Fibroblast of lung (primary cell): ENCODE measurements around the gene ZC3H12A. TPM values are rescaled to one million over a fixed set of nuclear protein-coding genes. Genes with fewer than 3 reads are reported as not detected.

Experiments used
- DNase-seq, 2 donors: peaks; one replicate each; pipeline versions ENCODE4 v3.0.0 to v3.0.0-alpha.2; 2010; ENCODE audit warnings: low read depth in 2 of 2
- H2AFZ ChIP-seq: 2 replicates; pipeline ENCODE4 v1.5.1; 2012; ENCODE audit warnings: low read length, control low read depth, inconsistent platforms
- H3K27ac ChIP-seq: 2 replicates; pipeline ENCODE4 v1.5.1; 2011; ENCODE audit warnings: low read length, control low read depth; ENCODE audit not compliant: insufficient read depth
- H3K27me3 ChIP-seq: 2 replicates; pipeline ENCODE4 v1.5.1; 2011; ENCODE audit warnings: mild to moderate bottlenecking, low read length; ENCODE audit not compliant: control insufficient read depth, insufficient read depth
- H3K36me3 ChIP-seq: 2 replicates; pipeline ENCODE4 v1.5.1; 2011; ENCODE audit warnings: low read length; ENCODE audit not compliant: control insufficient read depth, insufficient read depth
- H3K4me1 ChIP-seq: 2 replicates; pipeline ENCODE4 v1.5.1; 2011; ENCODE audit warnings: low read length; ENCODE audit not compliant: control insufficient read depth, insufficient read depth; ENCODE audit errors: extremely low read depth
- H3K4me2 ChIP-seq: 2 replicates; pipeline ENCODE4 v1.5.1; 2011; ENCODE audit warnings: low read length, control low read depth; ENCODE audit not compliant: insufficient read depth; ENCODE audit errors: extremely low read depth
- H3K4me3 ChIP-seq, 4 experiments: fragments of 200-600 bp in 1 of 4; sonication (generic) in 1 of 4; replicated peaks in 1 of 4; 2 replicates each; pipeline ENCODE4 v1.5.1; 2011 to 2016; ENCODE audit warnings: low read length in 4 of 4, low read depth in 3 of 4, mild to moderate bottlenecking in 3 of 4, control low read depth in 2 of 4, inconsistent platforms in 1 of 4, mixed read lengths in 1 of 4; ENCODE audit not compliant: insufficient read depth in 1 of 4; ENCODE audit errors: control extremely low read depth in 1 of 4
- H3K79me2 ChIP-seq: 2 replicates; pipeline ENCODE4 v1.5.1; 2012; ENCODE audit warnings: mild to moderate bottlenecking, low read length, inconsistent platforms; ENCODE audit not compliant: control insufficient read depth, insufficient read depth
- H3K9ac ChIP-seq: 2 replicates; pipeline ENCODE4 v1.5.1; 2011; ENCODE audit warnings: mild to moderate bottlenecking, low read length, control low read depth; ENCODE audit not compliant: insufficient read depth
- H3K9me3 ChIP-seq: 2 replicates; pipeline ENCODE4 v1.5.1; 2012; ENCODE audit warnings: low read depth, low read length; ENCODE audit not compliant: control insufficient read depth, insufficient read depth
- H4K20me1 ChIP-seq: 2 replicates; pipeline ENCODE4 v1.5.1; 2011; ENCODE audit warnings: low read length; ENCODE audit not compliant: control insufficient read depth, insufficient read depth; ENCODE audit errors: extremely low read depth
- CTCF ChIP-seq, 2 donors: IDR thresholded peaks in 1 of 2; conservative IDR thresholded peaks in 1 of 2; 1 replicate in 1 of 2; 2 replicates in 1 of 2; pipeline ENCODE4 v1.5.1; 2011 to 2012; ENCODE audit warnings: low read length in 2 of 2, control low read depth in 1 of 2, inconsistent platforms in 1 of 2, low read depth in 1 of 2, mild to moderate bottlenecking in 1 of 2
- EZH2 ChIP-seq: IDR thresholded peaks from 2 replicates; pipeline ENCODE4 v1.5.1; 2012; ENCODE audit warnings: low read length, control low read depth, mild to moderate bottlenecking; ENCODE audit errors: missing control alignments
- polyA plus RNA-seq, 2 donors: library from polyadenylated mRNA; depleted of rRNA in 1 of 2; stranded (reverse) in 1 of 2; unstranded in 1 of 2; fragments of >200 nt; gene quantifications; 2 replicates each; pipeline ENCODE4 v1.2.1, GENCODE V29; 2011 to 2012; ENCODE audit warnings: missing spikeins in 1 of 2
- total RNA-seq: library from RNA; depleted of rRNA; stranded (reverse); fragments of >200 nt; gene quantifications from 2 replicates; pipeline ENCODE4 v1.2.1, GENCODE V29; 2014

ZC3H12A gene
- total and polyA plus RNA-seq, 2 donors (not counting 1 experiment from before 2014, with no cell fraction given): 4.9 to 7.8 TPM

GRCh38 chr1:37448185-37448584 is 26.2 kb upstream of the ZC3H12A start:
- H3K27me3 ChIP-seq: peaks cover 11% of the 10 kb centered on the region
- no peak overlapping the region for H3K4me2 ChIP-seq
- no peak for DNase-seq
- H2AFZ ChIP-seq: no peak overlapping the region
- no peaks in the 10 kb centered on the region for H3K4me1 ChIP-seq
- no peaks in the 10 kb centered on the region for H4K20me1 ChIP-seq
- TF ChIP-seq CTCF (conservative IDR thresholded peaks at IDR 0.05 in 1 of 2, IDR thresholded peaks at IDR 0.05 in 1 of 2; ENCODE audit: low read depth in 1 of 2, low read length in 2 of 2): no peak
- no peak for TF ChIP-seq EZH2
- no peak overlapping the region for H3K9ac ChIP-seq
- no peak overlapping the region for H3K4me3 ChIP-seq
- H3K36me3 ChIP-seq: no peaks in the 10 kb centered on the region
- H3K9me3 ChIP-seq: no peaks in the 10 kb centered on the region
- H3K79me2 ChIP-seq: no peaks in the 10 kb centered on the region
- H3K27ac ChIP-seq: no peak overlapping the region

DNA sequence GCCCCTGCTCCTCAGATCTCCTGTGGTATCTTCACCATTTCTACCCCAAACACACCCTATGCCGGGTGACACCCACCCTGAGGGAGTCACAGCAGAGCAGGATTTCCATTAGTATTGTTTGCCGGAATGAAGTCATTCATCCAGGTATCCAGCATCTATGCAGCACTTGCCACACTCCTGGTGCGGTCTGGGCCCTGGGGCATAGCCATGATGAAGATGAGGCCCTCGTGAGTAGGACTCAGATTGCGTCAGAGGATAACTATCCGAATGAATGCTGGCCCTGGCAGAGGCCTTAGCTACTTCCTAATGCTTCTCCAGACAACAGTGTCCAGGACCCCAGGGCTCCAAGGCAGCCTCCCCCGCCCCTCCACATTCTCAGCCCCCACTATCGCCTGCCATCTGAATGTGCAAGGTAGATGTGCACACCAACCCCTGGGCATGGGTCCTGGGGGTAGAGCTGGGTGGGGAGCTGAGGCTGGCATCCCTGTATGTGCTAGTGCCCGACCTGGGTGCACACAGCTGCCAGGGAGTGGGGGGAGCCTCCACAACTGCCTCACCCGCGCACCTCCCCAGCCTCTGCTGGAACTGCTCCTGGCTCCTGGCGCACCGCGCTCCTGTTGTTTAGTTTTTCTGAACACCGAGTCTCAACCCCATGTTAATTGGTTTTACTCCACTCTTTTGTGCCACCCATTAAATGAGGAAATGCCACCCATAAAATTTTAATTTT is 25.5 kb upstream of the ZC3H12A start:
- no peaks in the 10 kb centered on the region for H3K36me3 ChIP-seq
- H3K4me2 ChIP-seq: no peak overlapping the region
- no peaks in the 10 kb centered on the region for H3K79me2 ChIP-seq
- no peak overlapping the region for H2AFZ ChIP-seq
- peaks cover 10% of the 10 kb centered on the region for H3K27me3 ChIP-seq
- no peak overlapping the region for H3K4me3 ChIP-seq
- H3K27ac ChIP-seq: no peak overlapping the region
- H3K9ac ChIP-seq: no peak overlapping the region
- no peak for TF ChIP-seq CTCF (conservative IDR thresholded peaks at IDR 0.05 in 1 of 2, IDR thresholded peaks at IDR 0.05 in 1 of 2; ENCODE audit: low read depth in 1 of 2, low read length in 2 of 2)
- H3K4me1 ChIP-seq: no peaks in the 10 kb centered on the region
- no peaks in the 10 kb centered on the region for H3K9me3 ChIP-seq
- no peak for DNase-seq
- no peaks in the 10 kb centered on the region for H4K20me1 ChIP-seq

- H3K4me3 ChIP-seq: no peak overlapping the region
- DNase-seq: no peak
- peaks cover 10% of the 10 kb centered on the region for H3K27me3 ChIP-seq
- no peaks in the 10 kb centered on the region for H3K36me3 ChIP-seq
- H4K20me1 ChIP-seq: no peaks in the 10 kb centered on the region
- H3K4me2 ChIP-seq: no peak overlapping the region
- H3K27ac ChIP-seq: no peak overlapping the region
- TF ChIP-seq CTCF (conservative IDR thresholded peaks at IDR 0.05 in 1 of 2, IDR thresholded peaks at IDR 0.05 in 1 of 2; ENCODE audit: low read depth in 1 of 2, low read length in 2 of 2) (no peak), EZH2 (no peak)
- no peaks in the 10 kb centered on the region for H3K79me2 ChIP-seq
- H2AFZ ChIP-seq: no peak overlapping the region
- H3K9ac ChIP-seq: no peak overlapping the region
- H3K4me1 ChIP-seq: no peaks in the 10 kb centered on the region
- H3K9me3 ChIP-seq: no peaks in the 10 kb centered on the region
These were observed 24.4 kb upstream of the ZC3H12A start for GRCh38 chr1:37449936-37450335.
